Measurements from ENCODE around the gene CDC42BPG. TPM values are rescaled to one million over a fixed set of nuclear protein-coding genes. Genes with fewer than 3 reads are reported as not detected.

Gene CDC42BPG
- total and polyA plus RNA-seq, 9 donors = 0.35 to 9.5 (median 3.2) TPM

DNA sequence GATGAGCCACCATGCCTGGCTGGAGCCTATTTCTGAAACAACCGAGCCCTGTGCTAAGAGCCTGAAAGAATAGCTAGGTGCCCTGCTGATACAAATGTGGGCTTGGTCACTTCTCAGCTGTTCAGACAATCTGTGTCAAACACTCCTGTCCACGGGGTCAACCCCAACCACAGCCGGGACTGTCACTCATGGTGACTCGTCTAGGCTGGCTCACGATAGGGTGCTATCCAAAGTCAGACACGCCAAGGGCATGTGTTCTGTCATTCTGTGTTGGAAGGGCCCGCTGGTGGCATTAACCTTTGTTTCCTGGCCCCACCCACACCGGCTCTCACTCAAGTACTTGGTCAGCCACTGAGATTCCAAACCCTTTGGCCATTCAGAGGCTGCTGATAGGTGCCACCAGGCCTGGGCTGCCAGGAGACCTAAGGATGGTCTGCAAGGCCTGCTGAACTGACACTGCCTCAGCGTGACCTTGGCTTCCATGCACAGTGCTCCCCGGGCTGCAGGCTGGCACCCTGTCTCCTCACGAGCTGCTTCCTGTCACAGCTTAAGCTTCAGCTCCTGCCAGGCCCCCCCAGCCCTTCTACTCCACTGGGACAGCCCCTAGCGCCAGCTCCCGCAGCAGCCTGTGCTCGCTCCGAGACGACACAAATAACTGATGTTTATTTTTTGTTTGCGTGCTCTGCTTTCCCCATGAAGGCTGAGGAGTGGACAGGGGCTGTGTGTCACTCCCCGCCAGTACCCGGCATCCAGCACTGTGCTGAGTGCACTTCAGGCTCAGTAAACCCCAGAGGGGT lies 14.2 kb upstream of the CDC42BPG start:
- DNase-seq = no peak
- no peak overlapping the region for H3K4me3 ChIP-seq
- intact Hi-C loops (cut with DNase I) = no loop called here
- TF ChIP-seq, protein P1, sequence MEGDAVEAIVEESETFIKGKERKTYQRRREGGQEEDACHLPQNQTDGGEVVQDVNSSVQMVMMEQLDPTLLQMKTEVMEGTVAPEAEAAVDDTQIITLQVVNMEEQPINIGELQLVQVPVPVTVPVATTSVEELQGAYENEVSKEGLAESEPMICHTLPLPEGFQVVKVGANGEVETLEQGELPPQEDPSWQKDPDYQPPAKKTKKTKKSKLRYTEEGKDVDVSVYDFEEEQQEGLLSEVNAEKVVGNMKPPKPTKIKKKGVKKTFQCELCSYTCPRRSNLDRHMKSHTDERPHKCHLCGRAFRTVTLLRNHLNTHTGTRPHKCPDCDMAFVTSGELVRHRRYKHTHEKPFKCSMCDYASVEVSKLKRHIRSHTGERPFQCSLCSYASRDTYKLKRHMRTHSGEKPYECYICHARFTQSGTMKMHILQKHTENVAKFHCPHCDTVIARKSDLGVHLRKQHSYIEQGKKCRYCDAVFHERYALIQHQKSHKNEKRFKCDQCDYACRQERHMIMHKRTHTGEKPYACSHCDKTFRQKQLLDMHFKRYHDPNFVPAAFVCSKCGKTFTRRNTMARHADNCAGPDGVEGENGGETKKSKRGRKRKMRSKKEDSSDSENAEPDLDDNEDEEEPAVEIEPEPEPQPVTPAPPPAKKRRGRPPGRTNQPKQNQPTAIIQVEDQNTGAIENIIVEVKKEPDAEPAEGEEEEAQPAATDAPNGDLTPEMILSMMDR (IDR thresholded peaks at IDR 0.05) = no peak
- no peak overlapping the region for H3K27ac ChIP-seq
- peaks cover 24% of the 10 kb centered on the region for H3K4me1 ChIP-seq (ENCODE audit: insufficient read depth)
- 84 to 90% (median 86%) methylated on average over 19 of the region's 19 CpGs for WGBS, 3 donors
- H3K9me3 ChIP-seq = no peaks in the 10 kb centered on the region
- no peaks in the 10 kb centered on the region for H3K27me3 ChIP-seq
- H3K36me3 ChIP-seq = no peaks in the 10 kb centered on the region

DNA sequence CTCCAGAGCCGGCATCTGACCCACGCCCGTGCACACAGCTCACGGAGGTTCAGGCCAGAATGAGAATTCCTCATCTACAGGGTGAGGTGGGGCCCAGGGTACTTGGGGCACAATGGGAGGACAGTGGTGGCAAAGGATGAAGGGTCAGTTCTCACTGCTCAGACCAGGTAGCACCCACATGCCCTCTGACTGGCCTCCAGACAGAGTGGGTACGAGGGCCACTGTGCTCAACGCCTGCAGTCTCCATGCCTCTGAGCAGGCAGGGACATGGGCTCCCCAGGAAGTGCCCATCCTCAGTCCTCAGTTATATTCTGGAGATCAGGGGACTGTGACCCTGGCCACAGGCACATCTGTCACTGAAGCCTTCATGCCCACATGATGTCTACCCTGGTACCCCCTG lies 13.0 kb upstream of the CDC42BPG start:
- H3K4me1 ChIP-seq (ENCODE audit: insufficient read depth) = peaks cover 12% of the 10 kb centered on the region
- 90 to 96% (median 94%) methylated on average over 6 of the region's 6 CpGs for WGBS, 3 donors
- no peaks in the 10 kb centered on the region for H3K36me3 ChIP-seq
- no peaks in the 10 kb centered on the region for H3K27me3 ChIP-seq
- DNase-seq = no peak
- H3K4me3 ChIP-seq = no peak overlapping the region
- H3K9me3 ChIP-seq = no peaks in the 10 kb centered on the region
- H3K27ac ChIP-seq = no peak overlapping the region
- intact Hi-C loops (cut with DNase I) = no loop called here
- TF ChIP-seq EP300 (IDR thresholded peaks at IDR 0.05) (no peak), POLR2A (IDR thresholded peaks at IDR 0.05) (no peak)
- TF ChIP-seq, protein P1 (IDR thresholded peaks at IDR 0.05) = no peak

DNA sequence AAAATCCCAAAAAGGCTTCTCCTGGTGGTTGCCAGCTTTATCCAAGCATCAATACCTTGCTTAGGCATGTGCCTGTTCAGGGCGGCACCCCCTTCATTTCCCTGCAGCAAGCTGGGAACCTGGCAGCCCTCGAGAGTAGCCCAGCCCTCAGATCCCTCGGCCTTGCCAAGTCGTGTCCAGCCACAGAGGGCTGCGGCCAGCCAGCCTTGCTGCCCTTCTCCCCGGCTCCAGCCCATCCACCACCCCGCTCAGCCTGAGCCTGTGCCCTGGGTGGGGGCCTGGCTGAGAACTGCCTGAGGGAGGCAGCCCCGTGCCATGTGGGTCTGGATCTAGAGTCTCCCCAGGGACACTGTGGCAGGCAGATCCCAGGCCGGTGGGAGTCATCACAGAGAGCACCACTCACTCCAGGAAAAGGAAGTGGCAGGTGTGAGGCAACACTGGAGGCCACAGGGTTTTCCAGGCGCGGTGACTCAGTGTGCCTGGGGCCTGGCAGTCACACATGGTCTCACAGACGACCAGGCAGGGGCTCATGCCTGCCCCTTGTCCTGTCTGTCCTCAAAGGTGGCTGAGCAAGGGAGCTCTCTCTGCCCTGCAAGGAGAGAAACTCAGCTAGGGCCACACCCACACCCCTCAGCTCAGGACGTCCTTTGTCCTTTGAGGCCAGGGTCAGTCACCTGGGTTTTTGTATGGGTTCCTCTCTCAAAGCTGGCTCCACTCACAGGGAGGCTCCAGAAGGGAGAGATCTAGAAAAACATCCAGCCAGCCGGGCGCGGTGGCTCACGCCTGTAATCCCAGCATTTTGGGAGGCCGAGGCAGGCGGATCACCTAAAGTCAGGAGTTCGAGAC lies 12.2 kb upstream of the CDC42BPG start:
- no peak for TF ChIP-seq POLR2A (IDR thresholded peaks at IDR 0.05)
- TF ChIP-seq, protein P1 (IDR thresholded peaks at IDR 0.05) = no peak
- Histone ChIP-seq H3K27ac (peak overlapping the region in 1 of 2 donors; percentile 20), H3K4me1 (ENCODE audit: insufficient read depth) (peaks cover 12% of the 10 kb centered on the region), H3K27me3 (no peaks in the 10 kb centered on the region), H3K9me3 (no peaks in the 10 kb centered on the region), H3K36me3 (no peaks in the 10 kb centered on the region), H3K4me3 (no peak overlapping the region)
- 70 to 82% (median 81%) methylated on average over 20 of the region's 20 CpGs for WGBS, 3 donors
- peak in 2 of 5 donors; percentile 37 to 61 for DNase-seq
- intact Hi-C loops (cut with DNase I) = no loop called here

DNA sequence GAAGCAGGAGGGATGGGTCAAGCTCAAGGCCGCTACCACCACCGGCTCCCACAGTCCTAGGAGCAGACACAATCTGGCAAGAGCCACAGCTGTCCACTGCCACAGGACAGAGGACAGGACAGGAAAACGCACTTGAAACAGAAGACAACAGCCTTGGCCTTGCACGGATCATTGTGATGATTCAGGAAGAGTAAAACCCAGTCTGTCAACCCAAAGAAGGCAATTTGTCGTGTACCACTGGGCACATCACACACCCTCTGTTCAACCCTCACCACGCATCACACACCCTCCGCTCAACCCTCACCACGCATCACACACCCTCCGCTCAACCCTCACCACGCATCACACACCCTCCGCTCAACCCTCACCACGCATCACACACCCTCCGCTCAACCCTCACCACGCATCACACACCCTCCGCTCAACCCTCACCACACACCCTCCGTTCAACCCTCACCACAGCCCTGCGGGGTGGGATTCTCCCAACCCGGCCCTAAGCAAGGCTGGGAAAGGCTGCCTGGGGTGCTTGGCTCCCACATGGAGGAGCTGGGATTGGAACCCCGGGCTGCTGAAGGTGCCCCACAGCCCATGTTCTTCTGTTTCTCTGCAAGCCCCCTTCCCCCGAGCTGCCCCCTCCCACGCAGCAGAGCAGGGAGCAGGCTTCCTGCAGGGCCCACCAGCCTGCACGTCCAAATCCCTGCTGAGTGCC lies 11.3 kb upstream of the CDC42BPG start:
- Histone ChIP-seq H3K4me1 (ENCODE audit: insufficient read depth) (peaks cover 12% of the 10 kb centered on the region), H3K4me3 (no peak overlapping the region), H3K36me3 (no peaks in the 10 kb centered on the region), H3K27me3 (no peaks in the 10 kb centered on the region), H3K27ac (peak overlapping the region; percentile 27 to 29), H3K9me3 (no peaks in the 10 kb centered on the region)
- 78 to 82% (median 82%) methylated on average over 20 to 22 of the region's 22 CpGs for WGBS, 3 donors
- TF ChIP-seq, protein P1 (IDR thresholded peaks at IDR 0.05) = no peak
- TF ChIP-seq POLR2A (IDR thresholded peaks at IDR 0.05) (no peak), EP300 (IDR thresholded peaks at IDR 0.05) (no peak)
- DNase-seq = no peak
- intact Hi-C loops (cut with DNase I) = no loop called here
